VCaP (cell line): ENCODE data around the gene KDM8.
"Not testable (repeated sequence)": the region's sequence is repeated elsewhere in the genome, so short reads cannot be mapped to it uniquely, and the experiment has no call there.

ENCODE experiments used
- H3K27ac ChIP-seq: fragments of 450-650 bp; 2 replicates; pipeline ENCODE4 v1.5.1; 2017
- TF ChIP-seq, protein P1 (sequence below): fragments of 450-650 bp; conservative IDR thresholded peaks from 2 replicates; pipeline ENCODE4 v1.5.1; 2017; ENCODE audit warnings: mild to moderate bottlenecking, moderate library complexity

The KDM8 gene

GRCh38 chr16:27242868-27243590 lies 39.7 kb downstream of the KDM8 start:
- peak overlapping the region; percentile 50 for H3K27ac ChIP-seq
- TF ChIP-seq, protein P1, sequence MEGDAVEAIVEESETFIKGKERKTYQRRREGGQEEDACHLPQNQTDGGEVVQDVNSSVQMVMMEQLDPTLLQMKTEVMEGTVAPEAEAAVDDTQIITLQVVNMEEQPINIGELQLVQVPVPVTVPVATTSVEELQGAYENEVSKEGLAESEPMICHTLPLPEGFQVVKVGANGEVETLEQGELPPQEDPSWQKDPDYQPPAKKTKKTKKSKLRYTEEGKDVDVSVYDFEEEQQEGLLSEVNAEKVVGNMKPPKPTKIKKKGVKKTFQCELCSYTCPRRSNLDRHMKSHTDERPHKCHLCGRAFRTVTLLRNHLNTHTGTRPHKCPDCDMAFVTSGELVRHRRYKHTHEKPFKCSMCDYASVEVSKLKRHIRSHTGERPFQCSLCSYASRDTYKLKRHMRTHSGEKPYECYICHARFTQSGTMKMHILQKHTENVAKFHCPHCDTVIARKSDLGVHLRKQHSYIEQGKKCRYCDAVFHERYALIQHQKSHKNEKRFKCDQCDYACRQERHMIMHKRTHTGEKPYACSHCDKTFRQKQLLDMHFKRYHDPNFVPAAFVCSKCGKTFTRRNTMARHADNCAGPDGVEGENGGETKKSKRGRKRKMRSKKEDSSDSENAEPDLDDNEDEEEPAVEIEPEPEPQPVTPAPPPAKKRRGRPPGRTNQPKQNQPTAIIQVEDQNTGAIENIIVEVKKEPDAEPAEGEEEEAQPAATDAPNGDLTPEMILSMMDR: no peak

DNA sequence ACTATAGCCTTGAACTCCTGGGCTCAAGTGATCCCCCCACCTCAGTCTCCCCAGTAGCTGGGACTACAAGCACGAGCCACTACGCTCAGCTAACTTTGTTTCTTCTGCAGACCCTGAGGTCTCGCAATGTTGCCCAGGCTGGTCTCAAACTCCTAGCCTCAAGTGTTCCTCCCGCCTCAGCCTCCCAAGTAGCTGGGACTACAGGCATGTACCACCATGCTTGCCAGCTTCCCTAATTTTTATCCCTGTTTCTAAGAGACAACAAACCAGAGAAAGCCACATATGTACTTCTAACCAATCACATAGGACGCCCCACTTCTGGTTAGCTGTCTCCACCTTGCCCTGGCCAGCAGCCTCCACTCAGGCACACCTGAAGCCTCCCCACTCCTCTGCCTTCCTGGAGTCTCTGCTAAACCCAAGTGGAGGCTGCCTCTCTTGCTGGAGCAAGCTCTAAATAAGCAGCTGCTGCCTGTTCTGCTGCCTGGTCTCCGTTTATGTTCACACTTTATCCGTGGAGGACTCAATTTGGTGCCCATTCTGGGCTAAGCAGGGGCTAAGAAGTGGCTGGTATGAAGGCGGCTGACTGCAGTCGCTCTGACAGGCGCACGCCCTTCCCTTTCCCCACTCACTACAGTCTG lies 40.5 kb downstream of the KDM8 start:
- TF ChIP-seq, protein P1: no peak
- H3K27ac ChIP-seq: peak overlapping the region; percentile 50

DNA sequence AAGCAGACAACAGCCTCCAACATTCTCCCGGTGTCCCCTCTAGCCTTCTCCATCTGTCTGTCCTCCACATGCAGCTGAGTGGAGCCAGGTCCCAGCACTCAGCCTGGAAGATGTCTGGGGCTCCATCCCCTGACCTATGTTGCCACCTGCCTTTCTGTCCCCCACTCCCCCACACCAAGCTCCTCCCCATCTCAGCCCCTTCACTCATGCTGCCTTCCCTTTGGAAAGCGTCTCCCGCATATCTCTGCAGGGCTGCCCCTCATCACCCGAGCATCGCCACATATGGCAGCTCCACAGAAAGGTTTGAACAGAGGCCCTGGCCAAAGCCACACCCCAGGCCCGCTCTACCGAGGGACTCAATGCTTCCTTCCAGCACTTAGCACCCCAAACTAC lies 41.0 kb downstream of the KDM8 start:
- TF ChIP-seq, protein P1: no peak
- H3K27ac ChIP-seq: no peak overlapping the region

DNA sequence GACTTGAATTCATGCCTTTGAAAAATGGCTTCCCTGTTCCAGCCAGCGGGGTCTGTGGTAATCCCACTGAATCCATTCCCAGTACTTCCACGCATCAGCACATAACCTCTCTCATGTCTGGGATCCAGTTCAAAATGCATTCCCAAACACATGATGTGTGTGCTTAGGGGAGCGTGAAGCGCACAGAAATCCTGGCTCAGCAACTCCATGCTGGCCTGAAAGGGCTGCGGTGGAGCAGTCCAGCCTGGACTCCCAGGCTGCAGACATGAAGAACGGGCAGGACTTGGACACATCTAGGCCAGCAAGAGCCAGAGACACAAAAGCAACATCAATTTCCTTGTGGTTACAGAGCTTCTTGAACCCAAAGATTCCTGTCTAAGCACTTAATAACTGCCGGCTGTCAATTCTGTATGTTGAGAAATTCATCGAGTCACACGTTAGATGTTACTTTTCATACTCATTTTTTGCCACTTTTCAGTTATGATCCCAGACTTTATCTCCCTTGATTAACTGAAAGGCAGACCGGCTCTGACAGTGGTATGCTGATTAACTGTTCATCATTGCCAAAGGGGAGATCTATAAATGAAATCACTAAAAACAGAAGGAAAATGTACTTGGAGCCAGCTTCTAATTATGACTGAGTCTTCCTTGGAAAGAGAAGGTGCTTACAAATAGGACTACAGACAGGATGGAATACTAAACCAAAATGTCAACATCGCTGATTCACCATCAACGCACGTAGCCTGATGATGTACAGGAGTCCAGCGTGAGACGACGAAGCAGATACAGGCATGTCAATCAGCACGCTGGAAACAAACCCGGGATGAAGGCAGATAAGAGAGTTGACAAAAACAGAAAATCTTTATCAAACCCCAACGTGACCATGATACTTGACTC lies 42.2 kb downstream of the KDM8 start:
- TF ChIP-seq, protein P1: no peak
- H3K27ac ChIP-seq: no peak overlapping the region

GRCh38 chr16:27246439-27246838 lies 43.1 kb downstream of the KDM8 start:
- TF ChIP-seq, protein P1: no peak
- no peak overlapping the region for H3K27ac ChIP-seq

GRCh38 chr16:27247076-27247475 lies 43.8 kb downstream of the KDM8 start:
- not testable (repeated sequence) for H3K27ac ChIP-seq

DNA sequence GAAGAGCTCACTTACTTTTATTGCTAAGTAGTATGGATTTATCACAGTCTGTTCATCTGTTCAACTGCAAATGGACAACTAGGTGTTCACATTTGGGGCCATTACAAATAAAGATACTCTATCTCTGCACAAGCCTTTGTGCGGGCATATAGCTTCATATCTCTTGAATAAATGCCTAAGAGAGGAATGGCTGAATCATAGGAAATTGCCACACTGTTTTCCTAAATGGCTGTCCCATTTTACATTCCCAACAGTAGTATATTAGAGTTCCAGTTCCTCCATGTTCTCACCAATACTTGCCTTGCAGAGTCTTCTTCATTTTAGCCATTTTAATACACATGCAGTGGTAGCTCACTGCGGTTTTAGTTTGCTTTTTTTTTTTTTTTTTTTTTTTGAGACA lies 44.7 kb downstream of the KDM8 start:
- TF ChIP-seq, protein P1: no peak
- no peak overlapping the region for H3K27ac ChIP-seq

DNA sequence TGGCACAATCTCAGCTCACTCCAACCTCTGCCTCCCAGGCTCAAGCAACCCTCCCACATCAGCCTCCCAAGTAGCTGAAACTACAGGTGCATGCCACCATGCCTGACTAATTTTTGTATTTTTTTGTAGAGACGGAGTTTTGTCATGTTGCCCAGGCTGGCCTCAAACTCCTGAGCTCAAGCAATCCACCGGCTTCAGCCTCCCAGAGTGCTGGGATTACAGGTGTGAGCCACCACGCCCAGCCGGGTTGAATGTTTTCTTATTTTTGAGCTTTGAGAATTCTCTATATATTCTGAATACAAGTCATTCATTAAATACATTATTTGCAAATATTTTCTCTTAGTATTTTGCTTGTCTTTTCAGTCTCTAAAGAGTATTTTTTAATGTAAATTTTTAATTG lies 45.6 kb downstream of the KDM8 start:
- not testable (repeated sequence) for H3K27ac ChIP-seq
